ENCODE results near the gene HNF1B.

The HNF1B gene

GRCh38 chr17:37781451-37781850, 36.6 kb upstream of the HNF1B start:
- TF ChIP-seq POLR2A (IDR thresholded peaks at IDR 0.05; ENCODE audit: low read depth, low read length) (no peak), TAF1 (IDR thresholded peaks at IDR 0.05; ENCODE audit: borderline replicate concordance, low read depth, low read length) (no peak), POLR2AphosphoS5 (IDR thresholded peaks at IDR 0.05; ENCODE audit: low read depth, low read length) (no peak)
- DNase-seq (ENCODE audit: insufficient read length) (no peak), FAIRE-seq (no peak)

- no peak for DNase-seq (ENCODE audit: insufficient read length)
- no peak for FAIRE-seq
- TF ChIP-seq POLR2AphosphoS5 (IDR thresholded peaks at IDR 0.05; ENCODE audit: low read depth, low read length) (no peak), TAF1 (IDR thresholded peaks at IDR 0.05; ENCODE audit: borderline replicate concordance, low read depth, low read length) (no peak), POLR2A (IDR thresholded peaks at IDR 0.05; ENCODE audit: low read depth, low read length) (no peak)
Observed at GRCh38 chr17:37779554-37779953, 34.7 kb upstream of the HNF1B start.

GRCh38 chr17:37774504-37774903, 29.6 kb upstream of the HNF1B start:
- DNase-seq (ENCODE audit: insufficient read length), result peak; percentile 46
- FAIRE-seq, result no peak
- TF ChIP-seq POLR2AphosphoS5 (IDR thresholded peaks at IDR 0.05; ENCODE audit: low read depth, low read length) (no peak), POLR2A (IDR thresholded peaks at IDR 0.05; ENCODE audit: low read depth, low read length) (no peak), TAF1 (IDR thresholded peaks at IDR 0.05; ENCODE audit: borderline replicate concordance, low read depth, low read length) (no peak)

DNA sequence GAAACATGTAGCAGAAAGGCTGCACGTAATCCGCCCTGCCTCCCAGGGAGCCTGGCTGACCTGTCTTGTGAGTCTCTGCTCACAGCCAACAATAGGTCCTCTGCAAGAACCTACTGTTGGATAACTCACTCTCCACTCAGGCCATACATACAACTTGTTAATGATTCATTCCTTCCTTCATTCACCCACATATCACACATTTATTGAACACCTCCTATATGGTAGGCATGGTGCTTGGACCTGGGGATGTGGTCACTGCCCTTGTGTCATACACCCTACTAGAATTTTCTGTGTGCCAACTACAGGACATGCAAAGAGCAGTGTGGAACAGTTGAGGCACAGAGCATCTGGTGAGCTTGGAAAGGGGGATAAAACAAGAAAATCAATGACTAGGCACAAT, 28.1 kb upstream of the HNF1B start:
- DNase-seq (ENCODE audit: insufficient read length) (no peak), FAIRE-seq (no peak)
- no peak for TF ChIP-seq POLR2AphosphoS5 (IDR thresholded peaks at IDR 0.05; ENCODE audit: low read depth, low read length)
- no peak for TF ChIP-seq POLR2A (IDR thresholded peaks at IDR 0.05; ENCODE audit: low read depth, low read length)
- no peak for TF ChIP-seq TAF1 (IDR thresholded peaks at IDR 0.05; ENCODE audit: borderline replicate concordance, low read depth, low read length)

DNA sequence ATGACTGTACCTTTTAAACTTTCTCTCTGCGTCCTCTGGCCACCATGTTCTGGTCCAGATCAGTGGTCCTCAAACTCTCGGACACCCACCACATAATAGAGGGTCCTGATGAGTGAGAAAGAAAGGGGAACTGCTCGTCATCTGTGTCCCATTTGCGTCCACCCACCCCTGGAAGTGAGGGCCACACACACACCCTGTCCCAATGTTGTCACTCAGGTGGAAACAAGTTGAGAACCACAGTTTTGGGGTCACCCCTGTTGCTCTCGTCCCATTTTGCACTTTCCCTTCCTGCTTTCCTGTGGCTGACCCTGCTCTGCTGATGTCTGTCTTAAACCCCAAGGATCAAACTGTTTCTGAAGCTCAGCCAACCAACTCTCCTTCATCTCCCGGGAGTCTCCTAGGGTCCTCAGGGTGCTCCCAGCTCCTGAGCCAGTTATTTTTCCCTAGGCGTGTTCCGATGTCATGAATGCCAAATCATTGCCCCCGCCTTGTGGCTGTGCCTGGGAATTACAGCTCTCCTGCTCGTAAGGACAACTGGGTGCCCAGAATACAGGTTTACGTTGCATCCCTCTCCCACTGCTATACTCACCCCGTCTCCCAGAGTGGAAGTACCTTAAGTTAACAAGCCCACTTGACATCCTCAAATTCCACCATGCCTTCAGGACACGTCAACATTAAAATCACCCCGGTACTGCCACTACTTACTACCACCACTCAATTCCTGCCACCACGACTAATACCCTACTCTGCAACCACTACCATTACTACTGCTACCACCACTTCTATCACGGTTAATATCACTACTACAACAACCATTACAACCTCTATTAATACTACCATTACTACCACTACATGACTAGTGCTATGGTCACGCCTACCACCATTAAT, 26.0 kb upstream of the HNF1B start:
- no peak for DNase-seq (ENCODE audit: insufficient read length)
- no peak for TF ChIP-seq POLR2A (IDR thresholded peaks at IDR 0.05; ENCODE audit: low read depth, low read length)
- TF ChIP-seq POLR2AphosphoS5 (IDR thresholded peaks at IDR 0.05; ENCODE audit: low read depth, low read length), result no peak
- TF ChIP-seq TAF1 (IDR thresholded peaks at IDR 0.05; ENCODE audit: borderline replicate concordance, low read depth, low read length), result no peak
- no peak for FAIRE-seq

DNA sequence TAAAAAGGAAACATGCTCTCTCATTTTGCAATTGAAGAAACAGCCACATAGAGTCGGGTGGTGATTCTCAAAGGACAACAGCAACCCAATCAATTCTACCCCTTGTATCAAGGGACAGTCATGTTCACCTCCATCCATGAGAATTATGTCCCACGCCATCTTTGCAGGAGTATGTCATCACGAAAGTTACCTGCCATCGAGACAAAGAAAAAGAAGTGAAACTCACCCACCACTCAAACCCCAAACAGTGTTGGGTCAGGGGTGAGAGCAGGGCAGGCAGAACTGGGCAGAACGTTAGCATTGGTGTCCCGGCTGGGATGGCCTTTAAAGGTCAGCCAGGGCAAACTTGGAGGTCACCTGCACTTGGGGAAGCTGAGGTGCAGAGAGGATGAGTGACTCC, 24.2 kb upstream of the HNF1B start:
- FAIRE-seq (no peak), DNase-seq (ENCODE audit: insufficient read length) (no peak)
- TF ChIP-seq POLR2A (IDR thresholded peaks at IDR 0.05; ENCODE audit: low read depth, low read length) (no peak), POLR2AphosphoS5 (IDR thresholded peaks at IDR 0.05; ENCODE audit: low read depth, low read length) (no peak), TAF1 (IDR thresholded peaks at IDR 0.05; ENCODE audit: borderline replicate concordance, low read depth, low read length) (no peak)

DNA sequence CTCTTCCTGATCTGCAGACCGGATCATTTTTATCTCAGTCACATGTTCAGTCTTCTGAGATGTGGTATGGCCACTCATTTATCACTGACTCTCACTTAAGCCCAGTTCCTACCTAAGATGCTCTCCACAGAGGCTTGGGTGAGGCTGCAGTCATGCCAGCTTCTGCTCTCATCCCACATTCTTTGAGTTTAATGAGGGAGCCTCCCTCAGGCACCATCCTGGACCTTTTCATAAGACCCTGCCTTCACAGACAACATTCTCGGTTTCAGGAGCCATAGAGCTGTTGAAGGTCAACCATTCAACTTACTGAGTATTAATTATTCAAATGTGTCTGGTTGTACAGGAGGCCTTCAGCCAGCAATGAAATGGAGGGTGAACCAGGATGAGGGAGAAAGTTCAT, 23.6 kb upstream of the HNF1B start:
- TF ChIP-seq POLR2AphosphoS5 (IDR thresholded peaks at IDR 0.05; ENCODE audit: low read depth, low read length) (no peak), TAF1 (IDR thresholded peaks at IDR 0.05; ENCODE audit: borderline replicate concordance, low read depth, low read length) (no peak), POLR2A (IDR thresholded peaks at IDR 0.05; ENCODE audit: low read depth, low read length) (no peak)
- FAIRE-seq (no peak), DNase-seq (ENCODE audit: insufficient read length) (no peak)

DNA sequence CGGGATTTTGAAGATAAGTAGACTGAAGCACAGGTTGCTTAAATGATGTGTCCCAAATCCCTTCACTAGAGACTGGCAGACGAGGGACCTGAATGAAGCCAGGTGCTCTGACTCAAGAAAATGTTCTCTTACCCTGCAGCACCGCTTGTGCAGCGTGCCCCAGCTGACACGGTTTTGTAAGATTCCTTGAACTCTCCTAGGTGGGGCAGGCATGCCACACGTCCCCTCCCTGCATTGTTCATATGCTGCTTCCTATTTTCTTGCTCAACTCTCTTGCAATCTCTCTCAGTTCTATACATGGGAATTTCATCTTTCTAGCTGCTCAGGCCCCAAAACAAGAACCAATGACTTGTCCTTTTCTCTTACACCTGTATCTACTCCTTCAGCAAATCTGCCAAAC, 22.1 kb upstream of the HNF1B start:
- DNase-seq (ENCODE audit: insufficient read length) (no peak), FAIRE-seq (no peak)
- TF ChIP-seq POLR2A (IDR thresholded peaks at IDR 0.05; ENCODE audit: low read depth, low read length), result no peak
- no peak for TF ChIP-seq TAF1 (IDR thresholded peaks at IDR 0.05; ENCODE audit: borderline replicate concordance, low read depth, low read length)
- TF ChIP-seq POLR2AphosphoS5 (IDR thresholded peaks at IDR 0.05; ENCODE audit: low read depth, low read length), result no peak

DNA sequence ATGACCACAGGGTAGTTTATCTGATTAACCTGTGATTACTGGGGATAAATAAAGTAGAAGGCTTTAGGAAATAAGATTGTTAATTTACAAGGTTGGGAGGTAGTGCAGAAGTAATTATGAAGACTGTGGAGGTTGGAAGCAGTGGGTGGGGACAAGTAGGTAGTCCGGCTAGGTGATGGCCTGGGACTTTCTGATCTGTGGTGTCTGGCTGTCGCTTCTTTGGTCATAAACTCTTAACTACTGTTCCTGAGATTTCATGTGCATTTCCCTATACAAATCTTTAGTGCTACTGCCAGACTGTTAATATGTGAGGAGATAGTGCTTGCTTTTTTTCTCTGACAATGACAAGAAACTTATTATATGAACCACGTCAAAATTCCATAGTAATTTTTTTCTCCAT, 19.5 kb upstream of the HNF1B start:
- FAIRE-seq (no peak), DNase-seq (ENCODE audit: insufficient read length) (no peak)
- TF ChIP-seq TAF1 (IDR thresholded peaks at IDR 0.05; ENCODE audit: borderline replicate concordance, low read depth, low read length) (no peak), POLR2AphosphoS5 (IDR thresholded peaks at IDR 0.05; ENCODE audit: low read depth, low read length) (no peak), POLR2A (IDR thresholded peaks at IDR 0.05; ENCODE audit: low read depth, low read length) (no peak)

GRCh38 chr17:37762666-37763065, 17.8 kb upstream of the HNF1B start:
- DNase-seq (ENCODE audit: insufficient read length) (no peak), FAIRE-seq (no peak)
- TF ChIP-seq TAF1 (IDR thresholded peaks at IDR 0.05; ENCODE audit: borderline replicate concordance, low read depth, low read length) (no peak), POLR2A (IDR thresholded peaks at IDR 0.05; ENCODE audit: low read depth, low read length) (no peak), POLR2AphosphoS5 (IDR thresholded peaks at IDR 0.05; ENCODE audit: low read depth, low read length) (no peak)

GRCh38 chr17:37761961-37762360, 17.1 kb upstream of the HNF1B start:
- DNase-seq (ENCODE audit: insufficient read length), result no peak
- no peak for TF ChIP-seq POLR2AphosphoS5 (IDR thresholded peaks at IDR 0.05; ENCODE audit: low read depth, low read length)
- TF ChIP-seq POLR2A (IDR thresholded peaks at IDR 0.05; ENCODE audit: low read depth, low read length), result no peak
- TF ChIP-seq TAF1 (IDR thresholded peaks at IDR 0.05; ENCODE audit: borderline replicate concordance, low read depth, low read length), result no peak
- no peak for FAIRE-seq

GRCh38 chr17:37761059-37761458, 16.2 kb upstream of the HNF1B start:
- DNase-seq (ENCODE audit: insufficient read length) (no peak), FAIRE-seq (no peak)
- TF ChIP-seq POLR2A (IDR thresholded peaks at IDR 0.05; ENCODE audit: low read depth, low read length) (no peak), POLR2AphosphoS5 (IDR thresholded peaks at IDR 0.05; ENCODE audit: low read depth, low read length) (no peak), TAF1 (IDR thresholded peaks at IDR 0.05; ENCODE audit: borderline replicate concordance, low read depth, low read length) (no peak)

Data from GM12892 (cell line).